GM18520 (cell line): ENCODE measurements around the gene HSH2D.
"Not testable (repeated sequence)": the region's sequence is repeated elsewhere in the genome, so short reads cannot be mapped to it uniquely, and the experiment has no call there.

Experiments
- ATAC-seq: cut with Tn5 transposase; IDR thresholded peaks from one replicate; pipeline ENCODE4 v1.9.1; 2021; ENCODE audit not compliant: unreplicated experiment

Gene HSH2D

GRCh38 chr19:16143399-16144215, at the start of gene HSH2D:
TSS of gene HSH2D (plus strand) at chr19:16143685. CDS start at chr19:16148751, 5,066 bp downstream.
- peak; percentile 67 for ATAC-seq

GRCh38 chr19:16094360-16095070, 49.0 kb upstream of the HSH2D start:
- ATAC-seq: no peak

- no peak for ATAC-seq
These were observed 48.4 kb upstream of the HSH2D start for GRCh38 chr19:16095071-16095571.

DNA sequence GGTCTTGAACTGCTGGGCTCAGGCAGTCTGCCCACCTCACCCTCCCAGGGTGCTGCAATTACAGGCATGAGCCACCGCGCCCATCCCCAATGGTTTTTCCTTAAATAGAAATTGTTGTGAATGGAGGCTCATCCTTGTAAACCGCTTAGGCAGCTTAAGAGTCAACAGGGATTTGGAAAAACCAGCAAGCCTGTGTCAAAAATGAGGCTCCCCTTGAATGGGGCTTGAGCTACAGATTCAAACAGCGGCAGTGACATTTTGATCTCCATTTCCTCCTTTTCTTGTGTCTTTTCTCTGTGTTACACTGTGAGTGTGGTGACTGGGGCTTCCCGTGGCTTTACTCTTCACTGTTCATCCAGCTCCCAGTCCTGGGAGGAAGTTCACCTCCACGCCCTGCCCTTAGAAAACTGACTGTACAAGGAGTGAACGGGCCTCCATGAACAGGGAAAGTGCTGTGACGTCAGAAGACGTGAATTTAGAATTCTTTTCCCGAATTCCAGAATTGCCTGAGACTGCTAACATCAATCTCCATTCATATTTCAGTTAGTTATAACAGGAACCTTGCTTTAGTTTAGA, 47.1 kb upstream of the HSH2D start:
- ATAC-seq: no peak

GRCh38 chr19:16098416-16098768, 45.1 kb upstream of the HSH2D start:
- ATAC-seq: no peak

GRCh38 chr19:16098821-16099220, 44.7 kb upstream of the HSH2D start:
- no peak for ATAC-seq

GRCh38 chr19:16099314-16099965, 44.0 kb upstream of the HSH2D start:
- not testable (repeated sequence) for ATAC-seq

DNA sequence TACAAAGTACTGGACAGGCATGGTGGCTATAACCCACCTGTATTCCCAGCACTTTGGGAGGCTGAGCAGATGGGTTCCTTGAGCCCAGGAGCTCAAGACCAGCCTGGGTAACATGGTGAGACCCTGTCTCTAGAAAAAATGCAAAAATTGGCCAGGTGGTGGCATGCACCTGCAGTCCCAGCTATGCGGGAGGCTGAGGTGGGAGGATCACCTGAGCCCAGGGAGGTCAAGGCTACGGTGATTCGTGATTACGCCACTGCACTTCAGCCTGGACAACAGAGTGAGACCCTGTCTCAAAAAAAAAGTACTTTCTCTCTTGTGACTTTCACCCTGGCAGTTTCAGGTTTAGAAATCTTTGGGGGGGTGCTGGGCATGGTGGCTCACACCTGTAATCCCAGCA, 43.0 kb upstream of the HSH2D start:
- no peak for ATAC-seq

- ATAC-seq: no peak
These were observed 38.8 kb upstream of the HSH2D start for GRCh38 chr19:16104722-16105121.

- no peak for ATAC-seq
These were observed 37.4 kb upstream of the HSH2D start for GRCh38 chr19:16106121-16106520.

- peak; percentile 89 for ATAC-seq
These were observed 32.2 kb upstream of the HSH2D start, which contains the start of gene RAB8A for GRCh38 chr19:16111160-16111908. TSS of gene RAB8A (plus strand) at chr19:16111889. CDS start at chr19:16111902, 13 bp downstream.

DNA sequence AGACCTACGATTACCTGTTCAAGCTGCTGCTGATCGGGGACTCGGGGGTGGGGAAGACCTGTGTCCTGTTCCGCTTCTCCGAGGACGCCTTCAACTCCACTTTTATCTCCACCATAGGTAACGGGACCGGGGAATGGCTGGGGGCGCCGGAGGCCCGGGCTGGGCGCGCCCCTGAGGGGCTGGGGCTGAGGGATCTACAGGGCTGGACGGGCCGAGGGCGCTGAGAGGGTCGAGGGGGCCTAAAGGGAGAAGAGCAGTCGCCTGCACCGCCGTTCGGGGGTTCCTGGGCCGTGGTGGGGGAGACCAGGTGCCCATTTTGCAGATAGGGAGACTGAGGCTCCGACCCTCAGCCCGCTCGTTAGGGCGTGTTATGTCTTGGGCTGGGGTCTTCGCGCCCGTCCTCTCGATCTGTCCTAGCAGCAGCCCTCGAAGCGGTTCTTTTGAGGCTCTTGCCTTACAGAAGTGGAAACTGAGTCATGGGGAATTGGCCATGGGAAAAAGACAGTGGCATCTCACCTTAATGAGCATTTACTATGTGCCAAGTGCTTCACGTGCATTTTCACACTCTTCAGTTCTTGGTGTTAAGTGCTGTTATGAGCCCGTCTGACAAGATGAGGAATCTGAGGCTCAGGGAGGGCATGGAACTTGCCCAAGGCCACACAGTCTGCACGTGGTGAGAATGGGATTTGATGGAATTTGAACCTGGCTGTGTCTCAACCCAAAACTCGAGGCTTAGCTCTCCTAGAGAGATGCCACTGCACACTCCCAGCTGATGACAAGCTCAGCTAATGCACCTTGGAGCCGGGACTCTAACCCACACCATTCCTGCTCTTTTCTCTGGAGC, 31.4 kb upstream of the HSH2D start:
- ATAC-seq: no peak

GRCh38 chr19:16112778-16113177, 30.7 kb upstream of the HSH2D start:
- no peak for ATAC-seq

- no peak for ATAC-seq
These were observed 29.8 kb upstream of the HSH2D start for GRCh38 chr19:16113727-16114126.

- ATAC-seq: no peak
These were observed 28.0 kb upstream of the HSH2D start for GRCh38 chr19:16115301-16116039.

GRCh38 chr19:16116067-16116466, 27.4 kb upstream of the HSH2D start:
- ATAC-seq: no peak

- ATAC-seq: no peak
These were observed 25.9 kb upstream of the HSH2D start for GRCh38 chr19:16117594-16118033.

DNA sequence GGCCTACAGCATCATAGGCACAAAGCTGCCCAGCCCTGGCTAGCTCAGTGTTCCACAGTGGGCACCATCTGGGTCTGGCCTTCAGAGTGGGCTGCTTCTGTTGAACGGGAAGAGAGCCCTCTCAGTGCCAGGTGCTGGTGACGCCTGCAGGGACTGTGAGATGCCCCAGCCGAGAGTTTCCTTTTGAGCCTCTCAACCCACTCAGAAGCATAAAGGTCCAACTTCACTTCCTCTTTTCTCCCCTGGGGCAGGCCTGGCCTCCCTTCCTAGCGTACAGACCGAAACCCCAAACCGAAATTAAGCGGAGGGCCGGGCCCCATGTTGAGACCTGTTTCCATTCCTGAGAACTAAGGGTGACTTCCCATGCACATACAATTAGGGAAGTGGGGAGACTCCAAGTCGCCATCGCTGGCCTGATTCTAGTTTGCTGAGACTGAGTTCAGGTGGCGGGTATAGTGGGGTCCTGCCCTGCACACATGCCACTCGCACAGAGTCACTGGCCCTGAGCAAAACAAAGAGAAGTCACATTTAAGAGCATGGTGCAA, 24.9 kb upstream of the HSH2D start:
- ATAC-seq: peak; percentile 70
